Diencephalon (tissue), 1 donor: Measurements from ENCODE around the gene PHIP. TPM values are rescaled to one million over a fixed set of nuclear protein-coding genes. Genes with fewer than 3 reads are reported as not detected.

Source experiments
- total RNA-seq: library from RNA; depleted of rRNA; stranded (reverse); fragments of >200 nt; gene quantifications from one replicate; pipeline ENCODE4 v1.2.3, GENCODE V29; 2014

Gene PHIP
- 51.0 TPM for total RNA-seq

DNA sequence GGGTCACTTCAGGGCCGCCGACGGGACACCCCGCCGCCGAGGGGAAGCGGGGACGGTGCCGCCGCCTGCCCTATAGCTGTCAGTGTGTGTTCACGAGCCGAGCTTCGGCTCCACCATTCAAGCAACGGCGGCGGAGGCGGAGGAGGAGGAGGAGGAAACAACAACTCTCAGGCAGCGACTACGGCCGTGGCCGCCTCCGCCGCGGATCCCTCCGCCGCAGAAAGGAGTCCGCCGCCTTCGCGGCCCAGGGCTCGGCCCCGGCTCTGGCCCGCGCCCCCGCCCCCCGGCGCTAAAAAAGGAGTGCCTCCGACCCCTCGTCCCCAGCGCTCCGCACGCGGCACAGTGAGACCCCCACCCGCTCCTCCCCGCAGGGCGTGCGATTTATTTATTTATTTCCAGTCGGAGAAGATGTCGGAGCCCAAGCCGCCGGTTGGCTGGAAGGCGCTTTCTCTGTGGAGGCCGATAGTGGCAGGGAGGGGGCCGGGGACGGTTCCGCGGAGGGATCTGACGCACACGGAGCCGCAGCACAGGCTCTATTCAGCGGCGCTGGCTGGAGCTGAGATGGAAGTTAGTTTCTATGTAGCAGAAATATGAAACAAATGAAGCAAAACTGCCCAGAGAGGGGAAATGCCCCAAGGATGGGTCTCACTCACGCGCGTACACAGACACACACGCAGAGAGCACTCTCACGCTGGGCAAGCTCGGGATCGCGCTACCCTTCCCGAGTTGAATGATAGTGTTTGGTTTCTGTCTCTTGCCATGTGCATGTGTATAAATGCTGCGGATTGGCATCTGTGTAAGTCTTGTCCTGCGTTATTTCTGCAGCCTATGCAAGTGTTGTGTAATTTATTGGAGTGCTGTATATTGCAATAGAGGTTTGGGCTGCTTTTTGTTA, at the start of gene PHIP:
Gene PHIP (minus strand): TSS at position 180 of the 895 bp plus-strand sequence. CDS start 186 bp downstream, outside the sequence.

Other genes with a start within 250 kb of the PHIP start
- gene IRAK1BP1, start 210.7 kb downstream of the PHIP start, total RNA-seq: 23.1 TPM
- 52.4 TPM for gene HMGN3, start 156.4 kb upstream of the PHIP start, total RNA-seq